ENCODE measurements around the gene COQ3. TPM values are rescaled to one million over a fixed set of nuclear protein-coding genes. Genes with fewer than 3 reads are reported as not detected.

The COQ3 gene, protein sequence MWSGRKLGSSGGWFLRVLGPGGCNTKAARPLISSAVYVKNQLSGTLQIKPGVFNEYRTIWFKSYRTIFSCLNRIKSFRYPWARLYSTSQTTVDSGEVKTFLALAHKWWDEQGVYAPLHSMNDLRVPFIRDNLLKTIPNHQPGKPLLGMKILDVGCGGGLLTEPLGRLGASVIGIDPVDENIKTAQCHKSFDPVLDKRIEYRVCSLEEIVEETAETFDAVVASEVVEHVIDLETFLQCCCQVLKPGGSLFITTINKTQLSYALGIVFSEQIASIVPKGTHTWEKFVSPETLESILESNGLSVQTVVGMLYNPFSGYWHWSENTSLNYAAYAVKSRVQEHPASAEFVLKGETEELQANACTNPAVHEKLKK
- total RNA-seq (1 to 10 TPM; 3.8 to 7.1 TPM), polyA plus RNA-seq (1 to 10 TPM; 8.8 to 9.4 TPM)

DNA sequence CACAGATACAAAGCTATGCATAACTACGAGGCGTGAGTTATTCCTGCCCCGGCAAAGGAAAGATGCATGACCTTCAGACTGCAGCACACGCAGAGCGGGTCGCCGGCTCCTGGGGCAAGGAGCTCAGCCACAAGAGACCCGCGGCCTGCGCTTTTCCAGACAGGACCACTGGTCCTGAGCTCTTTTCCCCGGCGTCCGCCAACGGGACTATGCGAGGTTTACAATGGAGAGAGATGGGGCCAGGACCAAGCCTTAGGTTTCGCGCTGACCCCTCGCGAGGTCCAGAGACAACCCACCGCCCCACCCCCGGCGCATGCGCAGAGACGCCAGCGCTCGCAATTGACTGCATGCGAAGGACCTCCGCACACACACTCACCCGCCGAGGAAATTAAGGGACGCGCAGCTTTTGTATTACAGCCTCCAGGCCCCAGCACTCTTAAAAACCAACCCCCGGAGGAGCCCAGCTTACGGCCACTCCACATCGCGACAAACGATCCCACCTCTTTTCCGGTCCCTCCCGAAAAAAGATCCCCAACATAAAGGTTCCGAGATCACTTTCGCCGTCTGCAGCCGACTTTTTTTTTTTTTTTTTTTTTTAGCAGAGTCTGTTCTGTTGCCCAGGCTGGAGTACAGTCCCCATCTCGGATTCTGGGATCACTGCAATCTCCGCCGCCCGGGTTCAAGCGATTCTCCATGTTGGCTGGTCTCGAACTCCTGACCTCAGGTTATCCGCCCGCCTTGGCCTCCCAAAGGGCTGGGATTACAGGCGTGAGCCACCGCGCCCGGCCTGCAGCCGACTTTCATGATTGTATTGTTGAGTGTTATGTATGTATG lies at the start of gene COQ3:
TSS of gene COQ3 (minus strand) at position 498 of the 834 bp plus-strand sequence. CDS start at position 482, 16 bp downstream.
- H3K27ac ChIP-seq (ENCODE audit: low read depth in 1 of 2, low read length in 2 of 2), result peak within 1 kb of the TSS; percentile 78 to 80
- WGBS, result 9% methylated on average over 56 of the region's 56 CpGs
- peak within 1 kb of the TSS; percentile 92 to 98 (median 96) for H3K4me3 ChIP-seq (ENCODE audit: low read depth in 1 of 3, low read length in 3 of 3)
- TF ChIP-seq RXRA (IDR thresholded peaks at IDR 0.05) (peak; percentile 24 to 53), HNF4G (IDR thresholded peaks at IDR 0.05) (no peak), GABPA (IDR thresholded peaks at IDR 0.05 in 1 of 2, conservative IDR thresholded peaks at IDR 0.05 in 1 of 2) (peak; percentile 72 to 81), NR2F2 (IDR thresholded peaks at IDR 0.05) (peak; percentile 9), TAF1 (conservative IDR thresholded peaks at IDR 0.05) (no peak), YY1 (IDR thresholded peaks at IDR 0.05) (peak; percentile 58), FOXA1 (IDR thresholded peaks at IDR 0.05) (no peak), HNF4A (conservative IDR thresholded peaks at IDR 0.05) (peak; percentile 16 to 48), MAX (IDR thresholded peaks at IDR 0.05) (peak; percentile 21), ZBTB33 (IDR thresholded peaks at IDR 0.05) (peak; percentile 90)
- peak within 1 kb of the TSS; percentile 45 to 81 for H3K9ac ChIP-seq (ENCODE audit: low read depth in 1 of 2, low read length in 2 of 2)
- H3K4me1 ChIP-seq (ENCODE audit: control insufficient read depth in 4 of 4, insufficient read depth in 4 of 4, low read length in 3 of 4), result peaks cover 2 to 7% (median 5%) of the 10 kb centered on the region in 4 donors
- no peaks in the 10 kb centered on the region for H3K27me3 ChIP-seq (ENCODE audit: control insufficient read depth in 4 of 4, insufficient read depth in 4 of 4, low read length in 3 of 4)
- no peaks in the 10 kb centered on the region for H3K9me3 ChIP-seq (ENCODE audit: control insufficient read depth in 4 of 4, low read length in 3 of 4)
- peak; percentile 79 for DNase-seq (ENCODE audit: low spot score)
- H3K36me3 ChIP-seq (ENCODE audit: control insufficient read depth in 4 of 4, insufficient read depth in 3 of 4, low read depth in 1 of 4, low read length in 3 of 4), result peaks cover 2 to 8% (median 4%) of the 10 kb centered on the region in 4 donors

DNA sequence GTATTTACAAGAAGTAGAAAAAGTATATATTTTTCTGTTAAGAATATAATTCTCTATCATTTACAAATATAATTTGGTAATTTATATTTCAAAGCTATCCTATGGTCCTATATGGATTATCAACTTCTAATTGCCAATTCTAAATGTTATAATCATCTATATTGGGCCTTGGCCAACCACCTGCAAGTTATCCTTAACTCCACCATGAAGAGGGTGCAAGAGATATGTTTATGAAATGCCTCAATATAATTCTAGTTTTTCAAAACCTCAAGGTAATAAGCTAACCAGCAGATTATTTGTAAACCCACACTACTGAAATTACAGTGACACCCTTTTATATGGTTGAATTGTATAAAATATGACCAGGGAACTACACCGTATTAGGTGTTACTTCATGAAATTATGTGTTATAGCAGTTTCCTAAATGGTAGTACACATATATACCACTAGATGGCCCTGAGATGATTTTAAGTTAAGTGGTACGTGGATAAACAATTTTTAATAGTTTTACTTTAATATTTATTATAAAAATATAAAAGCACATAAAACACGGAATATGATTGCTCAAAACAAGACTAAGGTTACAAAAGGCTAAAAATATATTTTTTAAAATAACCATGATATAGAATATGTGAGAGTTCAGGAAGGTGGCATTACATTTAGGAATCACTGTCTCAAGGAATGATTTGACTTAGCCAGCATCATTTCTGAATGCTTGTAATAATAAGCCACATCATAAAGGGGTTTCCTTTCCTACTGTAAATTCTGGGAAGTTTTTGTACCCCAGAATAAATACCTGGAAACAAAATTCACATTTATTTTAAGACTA lies 40.9 kb upstream of the COQ3 start:
- Histone ChIP-seq H3K36me3 (ENCODE audit: control insufficient read depth in 4 of 4, insufficient read depth in 3 of 4, low read depth in 1 of 4, low read length in 3 of 4) (peaks cover 1 to 2% (median 2%) of the 10 kb centered on the region in 4 donors), H3K4me3 (ENCODE audit: low read depth in 1 of 3, low read length in 3 of 3) (no peak overlapping the region), H3K27me3 (ENCODE audit: control insufficient read depth in 4 of 4, insufficient read depth in 4 of 4, low read length in 3 of 4) (no peaks in the 10 kb centered on the region), H3K9ac (ENCODE audit: low read depth in 1 of 2, low read length in 2 of 2) (no peak overlapping the region), H3K9me3 (ENCODE audit: control insufficient read depth in 4 of 4, low read length in 3 of 4) (no peaks in the 10 kb centered on the region), H3K4me1 (ENCODE audit: control insufficient read depth in 4 of 4, insufficient read depth in 4 of 4, low read length in 3 of 4) (no peaks in the 10 kb centered on the region), H3K27ac (ENCODE audit: low read depth in 1 of 2, low read length in 2 of 2) (no peak overlapping the region)
- TF ChIP-seq RAD21 (IDR thresholded peaks at IDR 0.05), result peak; percentile 27 to 58
- no peak for TF ChIP-seq HNF4A (conservative IDR thresholded peaks at IDR 0.05)
- TF ChIP-seq, protein P1, sequence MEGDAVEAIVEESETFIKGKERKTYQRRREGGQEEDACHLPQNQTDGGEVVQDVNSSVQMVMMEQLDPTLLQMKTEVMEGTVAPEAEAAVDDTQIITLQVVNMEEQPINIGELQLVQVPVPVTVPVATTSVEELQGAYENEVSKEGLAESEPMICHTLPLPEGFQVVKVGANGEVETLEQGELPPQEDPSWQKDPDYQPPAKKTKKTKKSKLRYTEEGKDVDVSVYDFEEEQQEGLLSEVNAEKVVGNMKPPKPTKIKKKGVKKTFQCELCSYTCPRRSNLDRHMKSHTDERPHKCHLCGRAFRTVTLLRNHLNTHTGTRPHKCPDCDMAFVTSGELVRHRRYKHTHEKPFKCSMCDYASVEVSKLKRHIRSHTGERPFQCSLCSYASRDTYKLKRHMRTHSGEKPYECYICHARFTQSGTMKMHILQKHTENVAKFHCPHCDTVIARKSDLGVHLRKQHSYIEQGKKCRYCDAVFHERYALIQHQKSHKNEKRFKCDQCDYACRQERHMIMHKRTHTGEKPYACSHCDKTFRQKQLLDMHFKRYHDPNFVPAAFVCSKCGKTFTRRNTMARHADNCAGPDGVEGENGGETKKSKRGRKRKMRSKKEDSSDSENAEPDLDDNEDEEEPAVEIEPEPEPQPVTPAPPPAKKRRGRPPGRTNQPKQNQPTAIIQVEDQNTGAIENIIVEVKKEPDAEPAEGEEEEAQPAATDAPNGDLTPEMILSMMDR (IDR thresholded peaks at IDR 0.05; ENCODE audit: low read depth, low read length, missing input control), result peak; percentile 54
- DNase-seq (ENCODE audit: low spot score), result no peak
- WGBS, result 7% methylated on average over 3 of the region's 3 CpGs
